Fibroblast of lung (primary cell): ENCODE measurements around the gene RENBP. TPM values are rescaled to one million over a fixed set of nuclear protein-coding genes. Genes with fewer than 3 reads are reported as not detected.

Source experiments
- DNase-seq, 2 donors: peaks; one replicate each; pipeline versions ENCODE4 v3.0.0 to v3.0.0-alpha.2; 2010; ENCODE audit warnings: low read depth in 2 of 2
- H2AFZ ChIP-seq: 2 replicates; pipeline ENCODE4 v1.5.1; 2012; ENCODE audit warnings: low read length, control low read depth, inconsistent platforms
- H3K27ac ChIP-seq: 2 replicates; pipeline ENCODE4 v1.5.1; 2011; ENCODE audit warnings: low read length, control low read depth; ENCODE audit not compliant: insufficient read depth
- H3K27me3 ChIP-seq: 2 replicates; pipeline ENCODE4 v1.5.1; 2011; ENCODE audit warnings: mild to moderate bottlenecking, low read length; ENCODE audit not compliant: control insufficient read depth, insufficient read depth
- H3K36me3 ChIP-seq: 2 replicates; pipeline ENCODE4 v1.5.1; 2011; ENCODE audit warnings: low read length; ENCODE audit not compliant: control insufficient read depth, insufficient read depth
- H3K4me1 ChIP-seq: 2 replicates; pipeline ENCODE4 v1.5.1; 2011; ENCODE audit warnings: low read length; ENCODE audit not compliant: control insufficient read depth, insufficient read depth; ENCODE audit errors: extremely low read depth
- H3K4me2 ChIP-seq: 2 replicates; pipeline ENCODE4 v1.5.1; 2011; ENCODE audit warnings: low read length, control low read depth; ENCODE audit not compliant: insufficient read depth; ENCODE audit errors: extremely low read depth
- H3K4me3 ChIP-seq, 4 experiments: fragments of 200-600 bp in 1 of 4; sonication (generic) in 1 of 4; replicated peaks in 1 of 4; 2 replicates each; pipeline ENCODE4 v1.5.1; 2011 to 2016; ENCODE audit warnings: low read length in 4 of 4, low read depth in 3 of 4, mild to moderate bottlenecking in 3 of 4, control low read depth in 2 of 4, inconsistent platforms in 1 of 4, mixed read lengths in 1 of 4; ENCODE audit not compliant: insufficient read depth in 1 of 4; ENCODE audit errors: control extremely low read depth in 1 of 4
- H3K79me2 ChIP-seq: 2 replicates; pipeline ENCODE4 v1.5.1; 2012; ENCODE audit warnings: mild to moderate bottlenecking, low read length, inconsistent platforms; ENCODE audit not compliant: control insufficient read depth, insufficient read depth
- H3K9ac ChIP-seq: 2 replicates; pipeline ENCODE4 v1.5.1; 2011; ENCODE audit warnings: mild to moderate bottlenecking, low read length, control low read depth; ENCODE audit not compliant: insufficient read depth
- H3K9me3 ChIP-seq: 2 replicates; pipeline ENCODE4 v1.5.1; 2012; ENCODE audit warnings: low read depth, low read length; ENCODE audit not compliant: control insufficient read depth, insufficient read depth
- H4K20me1 ChIP-seq: 2 replicates; pipeline ENCODE4 v1.5.1; 2011; ENCODE audit warnings: low read length; ENCODE audit not compliant: control insufficient read depth, insufficient read depth; ENCODE audit errors: extremely low read depth
- EZH2 ChIP-seq: IDR thresholded peaks from 2 replicates; pipeline ENCODE4 v1.5.1; 2012; ENCODE audit warnings: low read length, control low read depth, mild to moderate bottlenecking; ENCODE audit errors: missing control alignments
- polyA plus RNA-seq, 2 donors: library from polyadenylated mRNA; depleted of rRNA in 1 of 2; stranded (reverse) in 1 of 2; unstranded in 1 of 2; fragments of >200 nt; gene quantifications; 2 replicates each; pipeline ENCODE4 v1.2.1, GENCODE V29; 2011 to 2012; ENCODE audit warnings: missing spikeins in 1 of 2
- total RNA-seq: library from RNA; depleted of rRNA; stranded (reverse); fragments of >200 nt; gene quantifications from 2 replicates; pipeline ENCODE4 v1.2.1, GENCODE V29; 2014
- TF ChIP-seq, protein P1 (sequence below), 2 donors: IDR thresholded peaks in 1 of 2; conservative IDR thresholded peaks in 1 of 2; 1 replicate in 1 of 2; 2 replicates in 1 of 2; pipeline ENCODE4 v1.5.1; 2011 to 2012; ENCODE audit warnings: low read length in 2 of 2, control low read depth in 1 of 2, inconsistent platforms in 1 of 2, low read depth in 1 of 2, mild to moderate bottlenecking in 1 of 2

The RENBP gene
- total and polyA plus RNA-seq, 2 donors (not counting 1 experiment from before 2014, with no cell fraction given): 0.92 to 8.8 TPM

GRCh38 chrX:153907456-153907855, 37.0 kb downstream of the RENBP start:
- TF ChIP-seq, protein P1, sequence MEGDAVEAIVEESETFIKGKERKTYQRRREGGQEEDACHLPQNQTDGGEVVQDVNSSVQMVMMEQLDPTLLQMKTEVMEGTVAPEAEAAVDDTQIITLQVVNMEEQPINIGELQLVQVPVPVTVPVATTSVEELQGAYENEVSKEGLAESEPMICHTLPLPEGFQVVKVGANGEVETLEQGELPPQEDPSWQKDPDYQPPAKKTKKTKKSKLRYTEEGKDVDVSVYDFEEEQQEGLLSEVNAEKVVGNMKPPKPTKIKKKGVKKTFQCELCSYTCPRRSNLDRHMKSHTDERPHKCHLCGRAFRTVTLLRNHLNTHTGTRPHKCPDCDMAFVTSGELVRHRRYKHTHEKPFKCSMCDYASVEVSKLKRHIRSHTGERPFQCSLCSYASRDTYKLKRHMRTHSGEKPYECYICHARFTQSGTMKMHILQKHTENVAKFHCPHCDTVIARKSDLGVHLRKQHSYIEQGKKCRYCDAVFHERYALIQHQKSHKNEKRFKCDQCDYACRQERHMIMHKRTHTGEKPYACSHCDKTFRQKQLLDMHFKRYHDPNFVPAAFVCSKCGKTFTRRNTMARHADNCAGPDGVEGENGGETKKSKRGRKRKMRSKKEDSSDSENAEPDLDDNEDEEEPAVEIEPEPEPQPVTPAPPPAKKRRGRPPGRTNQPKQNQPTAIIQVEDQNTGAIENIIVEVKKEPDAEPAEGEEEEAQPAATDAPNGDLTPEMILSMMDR (conservative IDR thresholded peaks at IDR 0.05 in 1 of 2, IDR thresholded peaks at IDR 0.05 in 1 of 2; ENCODE audit: low read depth in 1 of 2, low read length in 2 of 2): no peak
- no peak for TF ChIP-seq EZH2
- Histone ChIP-seq H2AFZ (no peak overlapping the region), H3K9me3 (no peaks in the 10 kb centered on the region), H3K4me2 (no peak overlapping the region), H3K4me3 (no peak overlapping the region), H3K9ac (no peak overlapping the region), H4K20me1 (no peaks in the 10 kb centered on the region), H3K27me3 (no peaks in the 10 kb centered on the region), H3K79me2 (no peaks in the 10 kb centered on the region), H3K4me1 (no peaks in the 10 kb centered on the region), H3K36me3 (no peaks in the 10 kb centered on the region), H3K27ac (no peak overlapping the region)
- DNase-seq: no peak

- Histone ChIP-seq H3K4me1 (peaks cover 2% of the 10 kb centered on the region), H3K36me3 (no peaks in the 10 kb centered on the region), H4K20me1 (no peaks in the 10 kb centered on the region), H3K4me3 (no peak overlapping the region), H3K9me3 (no peaks in the 10 kb centered on the region), H3K27me3 (no peaks in the 10 kb centered on the region), H3K4me2 (no peak overlapping the region), H3K27ac (no peak overlapping the region), H3K79me2 (no peaks in the 10 kb centered on the region), H3K9ac (no peak overlapping the region), H2AFZ (no peak overlapping the region)
- no peak for DNase-seq
- TF ChIP-seq, protein P1 (conservative IDR thresholded peaks at IDR 0.05 in 1 of 2, IDR thresholded peaks at IDR 0.05 in 1 of 2; ENCODE audit: low read depth in 1 of 2, low read length in 2 of 2): no peak
- TF ChIP-seq EZH2: no peak
Observed at GRCh38 chrX:153906126-153906917, 38.1 kb downstream of the RENBP start.

GRCh38 chrX:153905481-153906095, 38.9 kb downstream of the RENBP start:
- Histone ChIP-seq H3K36me3 (no peaks in the 10 kb centered on the region), H3K9me3 (no peaks in the 10 kb centered on the region), H3K9ac (no peak overlapping the region), H2AFZ (no peak overlapping the region), H3K4me2 (no peak overlapping the region), H3K4me1 (peaks cover 3% of the 10 kb centered on the region), H3K27me3 (no peaks in the 10 kb centered on the region), H3K4me3 (no peak overlapping the region), H3K27ac (no peak overlapping the region), H3K79me2 (no peaks in the 10 kb centered on the region), H4K20me1 (no peaks in the 10 kb centered on the region)
- no peak for DNase-seq
- TF ChIP-seq, protein P1 (conservative IDR thresholded peaks at IDR 0.05 in 1 of 2, IDR thresholded peaks at IDR 0.05 in 1 of 2; ENCODE audit: low read depth in 1 of 2, low read length in 2 of 2): no peak
- TF ChIP-seq EZH2: no peak
